ENCODE measurements around the gene TMEM203. TPM values are rescaled to one million over a fixed set of nuclear protein-coding genes. Genes with fewer than 3 reads are reported as not detected.

TMEM203 gene
- total and polyA plus RNA-seq, 2 of the 13 experiments (the other 11 are each of a cell fraction or from before 2014, with no cell fraction given): 23.4 to 36.7 TPM

DNA sequence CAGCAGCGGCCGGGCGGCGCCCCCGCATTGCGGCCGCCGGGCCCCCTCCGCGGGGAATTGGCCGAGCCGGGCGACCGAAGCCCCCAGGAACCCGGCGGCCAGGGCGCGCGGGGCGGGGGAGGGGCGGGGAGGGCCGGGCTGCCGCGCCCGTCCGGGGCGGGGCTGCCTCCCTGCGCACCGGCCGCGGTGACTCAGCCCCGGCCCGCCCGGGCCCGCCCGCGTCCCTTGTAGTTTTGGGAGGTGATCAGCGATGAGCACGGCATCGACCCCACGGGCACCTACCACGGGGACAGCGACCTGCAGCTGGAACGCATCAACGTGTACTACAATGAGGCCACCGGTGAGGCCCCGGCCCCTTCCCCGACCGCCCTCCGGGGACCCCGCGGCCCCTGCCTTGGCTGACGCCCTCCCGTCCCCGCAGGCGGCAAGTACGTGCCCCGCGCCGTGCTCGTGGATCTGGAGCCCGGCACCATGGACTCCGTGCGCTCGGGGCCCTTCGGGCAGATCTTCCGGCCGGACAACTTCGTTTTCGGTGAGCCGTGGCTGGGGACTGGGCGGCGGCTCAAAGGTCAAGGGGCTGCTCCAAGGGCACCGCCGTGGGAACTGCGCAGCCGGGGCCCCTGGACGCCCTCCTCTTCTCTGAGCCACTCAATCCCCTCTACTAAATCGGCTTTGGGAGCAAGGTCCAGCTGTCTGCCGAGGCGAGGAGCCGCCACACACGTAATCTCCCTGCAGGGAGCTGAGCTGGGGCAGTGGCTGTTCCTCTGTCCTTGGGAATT, 36.2 kb upstream of the TMEM203 start (continued):
- TF ChIP-seq, protein P1, sequence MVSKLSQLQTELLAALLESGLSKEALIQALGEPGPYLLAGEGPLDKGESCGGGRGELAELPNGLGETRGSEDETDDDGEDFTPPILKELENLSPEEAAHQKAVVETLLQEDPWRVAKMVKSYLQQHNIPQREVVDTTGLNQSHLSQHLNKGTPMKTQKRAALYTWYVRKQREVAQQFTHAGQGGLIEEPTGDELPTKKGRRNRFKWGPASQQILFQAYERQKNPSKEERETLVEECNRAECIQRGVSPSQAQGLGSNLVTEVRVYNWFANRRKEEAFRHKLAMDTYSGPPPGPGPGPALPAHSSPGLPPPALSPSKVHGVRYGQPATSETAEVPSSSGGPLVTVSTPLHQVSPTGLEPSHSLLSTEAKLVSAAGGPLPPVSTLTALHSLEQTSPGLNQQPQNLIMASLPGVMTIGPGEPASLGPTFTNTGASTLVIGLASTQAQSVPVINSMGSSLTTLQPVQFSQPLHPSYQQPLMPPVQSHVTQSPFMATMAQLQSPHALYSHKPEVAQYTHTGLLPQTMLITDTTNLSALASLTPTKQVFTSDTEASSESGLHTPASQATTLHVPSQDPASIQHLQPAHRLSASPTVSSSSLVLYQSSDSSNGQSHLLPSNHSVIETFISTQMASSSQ (IDR thresholded peaks at IDR 0.05; ENCODE audit: low read depth): no peak
- TF ChIP-seq, protein P1 (CRISPR knock-in tag; IDR thresholded peaks at IDR 0.05; ENCODE audit: borderline replicate concordance): no peak
- TF ChIP-seq SP140L (CRISPR knock-in tag; IDR thresholded peaks at IDR 0.05; ENCODE audit: borderline replicate concordance) (no peak), SALL2 (CRISPR knock-in tag; IDR thresholded peaks at IDR 0.05) (no peak), ZNF337 (CRISPR knock-in tag; IDR thresholded peaks at IDR 0.05; ENCODE audit: borderline replicate concordance, low read depth) (no peak), ZNF496 (CRISPR knock-in tag; IDR thresholded peaks at IDR 0.05; ENCODE audit: insufficient replicate concordance) (no peak), KAT7 (CRISPR knock-in tag; IDR thresholded peaks at IDR 0.05; ENCODE audit: borderline replicate concordance) (peak; percentile 48; the same call in 1 of the 2 replicates), HDAC6 (IDR thresholded peaks at IDR 0.05; ENCODE audit: low read depth, low read length) (no peak), HMGA1 (CRISPR knock-in tag; conservative IDR thresholded peaks at IDR 0.05) (no peak), KLF9 (CRISPR knock-in tag; IDR thresholded peaks at IDR 0.05; ENCODE audit: low read depth) (no peak), TOE1 (CRISPR knock-in tag; IDR thresholded peaks at IDR 0.05) (no peak), ZFYVE20 (CRISPR knock-in tag; IDR thresholded peaks at IDR 0.05; ENCODE audit: borderline replicate concordance, low read depth) (no peak), CREM (IDR thresholded peaks at IDR 0.05) (peak; percentile 21; the same call in 1 of the 2 replicates), CREM (CRISPR knock-in tag; IDR thresholded peaks at IDR 0.05) (no peak), ZNF207 (IDR thresholded peaks at IDR 0.05; ENCODE audit: borderline replicate concordance) (no peak)
- TF ChIP-seq, protein P2, sequence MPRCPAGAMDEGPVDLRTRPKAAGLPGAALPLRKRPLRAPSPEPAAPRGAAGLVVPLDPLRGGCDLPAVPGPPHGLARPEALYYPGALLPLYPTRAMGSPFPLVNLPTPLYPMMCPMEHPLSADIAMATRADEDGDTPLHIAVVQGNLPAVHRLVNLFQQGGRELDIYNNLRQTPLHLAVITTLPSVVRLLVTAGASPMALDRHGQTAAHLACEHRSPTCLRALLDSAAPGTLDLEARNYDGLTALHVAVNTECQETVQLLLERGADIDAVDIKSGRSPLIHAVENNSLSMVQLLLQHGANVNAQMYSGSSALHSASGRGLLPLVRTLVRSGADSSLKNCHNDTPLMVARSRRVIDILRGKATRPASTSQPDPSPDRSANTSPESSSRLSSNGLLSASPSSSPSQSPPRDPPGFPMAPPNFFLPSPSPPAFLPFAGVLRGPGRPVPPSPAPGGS (CRISPR knock-in tag; IDR thresholded peaks at IDR 0.05): no peak
- TF ChIP-seq, protein P3, sequence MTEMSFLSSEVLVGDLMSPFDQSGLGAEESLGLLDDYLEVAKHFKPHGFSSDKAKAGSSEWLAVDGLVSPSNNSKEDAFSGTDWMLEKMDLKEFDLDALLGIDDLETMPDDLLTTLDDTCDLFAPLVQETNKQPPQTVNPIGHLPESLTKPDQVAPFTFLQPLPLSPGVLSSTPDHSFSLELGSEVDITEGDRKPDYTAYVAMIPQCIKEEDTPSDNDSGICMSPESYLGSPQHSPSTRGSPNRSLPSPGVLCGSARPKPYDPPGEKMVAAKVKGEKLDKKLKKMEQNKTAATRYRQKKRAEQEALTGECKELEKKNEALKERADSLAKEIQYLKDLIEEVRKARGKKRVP (CRISPR knock-in tag; IDR thresholded peaks at IDR 0.05): no peak
- TF ChIP-seq, protein P4, sequence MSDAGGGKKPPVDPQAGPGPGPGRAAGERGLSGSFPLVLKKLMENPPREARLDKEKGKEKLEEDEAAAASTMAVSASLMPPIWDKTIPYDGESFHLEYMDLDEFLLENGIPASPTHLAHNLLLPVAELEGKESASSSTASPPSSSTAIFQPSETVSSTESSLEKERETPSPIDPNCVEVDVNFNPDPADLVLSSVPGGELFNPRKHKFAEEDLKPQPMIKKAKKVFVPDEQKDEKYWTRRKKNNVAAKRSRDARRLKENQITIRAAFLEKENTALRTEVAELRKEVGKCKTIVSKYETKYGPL (CRISPR knock-in tag; IDR thresholded peaks at IDR 0.05): no peak
- TF ChIP-seq, protein P5, sequence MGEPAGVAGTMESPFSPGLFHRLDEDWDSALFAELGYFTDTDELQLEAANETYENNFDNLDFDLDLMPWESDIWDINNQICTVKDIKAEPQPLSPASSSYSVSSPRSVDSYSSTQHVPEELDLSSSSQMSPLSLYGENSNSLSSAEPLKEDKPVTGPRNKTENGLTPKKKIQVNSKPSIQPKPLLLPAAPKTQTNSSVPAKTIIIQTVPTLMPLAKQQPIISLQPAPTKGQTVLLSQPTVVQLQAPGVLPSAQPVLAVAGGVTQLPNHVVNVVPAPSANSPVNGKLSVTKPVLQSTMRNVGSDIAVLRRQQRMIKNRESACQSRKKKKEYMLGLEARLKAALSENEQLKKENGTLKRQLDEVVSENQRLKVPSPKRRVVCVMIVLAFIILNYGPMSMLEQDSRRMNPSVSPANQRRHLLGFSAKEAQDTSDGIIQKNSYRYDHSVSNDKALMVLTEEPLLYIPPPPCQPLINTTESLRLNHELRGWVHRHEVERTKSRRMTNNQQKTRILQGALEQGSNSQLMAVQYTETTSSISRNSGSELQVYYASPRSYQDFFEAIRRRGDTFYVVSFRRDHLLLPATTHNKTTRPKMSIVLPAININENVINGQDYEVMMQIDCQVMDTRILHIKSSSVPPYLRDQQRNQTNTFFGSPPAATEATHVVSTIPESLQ (CRISPR knock-in tag; conservative IDR thresholded peaks at IDR 0.05): no peak
